T-helper 1 cell treated with Interleukin-12 subunit alpha and Interleukin-12 subunit beta and Interleukin-4 antibody, amounts not matched to agents 30 μg/mL and 1 μg/mL, for 36 hours (primary cell): ENCODE data around the gene TNNI2.
"Not testable (repeated sequence)": the region's sequence is repeated elsewhere in the genome, so short reads cannot be mapped to it uniquely, and the experiment has no call there.

Experiments used
- H3K27ac Mint-ChIP-seq: one replicate; pipeline ENCODE4 v1.8.0; 2021; ENCODE audit warnings: mild to moderate bottlenecking, mixed read lengths
- H3K27me3 Mint-ChIP-seq: one replicate; pipeline ENCODE4 v1.8.0; 2021; ENCODE audit warnings: low read depth, mixed read lengths
- H3K36me3 Mint-ChIP-seq: one replicate; pipeline ENCODE4 v1.8.0; 2021; ENCODE audit warnings: low read depth, mixed read lengths
- H3K4me1 Mint-ChIP-seq: one replicate; pipeline ENCODE4 v1.8.0; 2021; ENCODE audit warnings: low read depth, mixed read lengths
- H3K4me3 Mint-ChIP-seq: one replicate; pipeline ENCODE4 v1.8.0; 2021; ENCODE audit warnings: mild to moderate bottlenecking, moderate library complexity, mixed read lengths
- H3K9me3 Mint-ChIP-seq: one replicate; pipeline ENCODE4 v1.8.0; 2021; ENCODE audit warnings: mixed read lengths

Gene TNNI2

GRCh38 chr11:1873813-1874150 is 35.0 kb downstream of the TNNI2 start:
- not testable (repeated sequence) for H3K27ac Mint-ChIP-seq, H3K36me3 Mint-ChIP-seq, H3K4me3 Mint-ChIP-seq, H3K9me3 Mint-ChIP-seq, H3K27me3 Mint-ChIP-seq
- peaks cover 14% of the 10 kb centered on the region for H3K4me1 Mint-ChIP-seq

- H3K27me3 Mint-ChIP-seq, H3K27ac Mint-ChIP-seq, H3K4me3 Mint-ChIP-seq, H3K36me3 Mint-ChIP-seq, H3K9me3 Mint-ChIP-seq: not testable (repeated sequence)
- H3K4me1 Mint-ChIP-seq, result peaks cover 12% of the 10 kb centered on the region
Measured at GRCh38 chr11:1874441-1875092, 35.8 kb downstream of the TNNI2 start.

- Mint-ChIP-seq H3K9me3 (no peaks in the 10 kb centered on the region), H3K4me1 (peaks cover 12% of the 10 kb centered on the region), H3K36me3 (peaks cover 2% of the 10 kb centered on the region), H3K4me3 (no peak overlapping the region), H3K27me3 (no peaks in the 10 kb centered on the region), H3K27ac (peak overlapping the region; percentile 55)
Measured at GRCh38 chr11:1875093-1875850, 36.5 kb downstream of the TNNI2 start.

- not testable (repeated sequence) for H3K9me3 Mint-ChIP-seq, H3K27ac Mint-ChIP-seq, H3K27me3 Mint-ChIP-seq, H3K4me1 Mint-ChIP-seq, H3K36me3 Mint-ChIP-seq, H3K4me3 Mint-ChIP-seq
Measured at GRCh38 chr11:1875851-1876301, 37.1 kb downstream of the TNNI2 start.

- H3K27ac Mint-ChIP-seq, result no peak overlapping the region
- peaks cover 4% of the 10 kb centered on the region for H3K4me1 Mint-ChIP-seq
- no peaks in the 10 kb centered on the region for H3K36me3 Mint-ChIP-seq
- H3K4me3 Mint-ChIP-seq, result no peak overlapping the region
- no peaks in the 10 kb centered on the region for H3K9me3 Mint-ChIP-seq
- no peaks in the 10 kb centered on the region for H3K27me3 Mint-ChIP-seq
Measured at GRCh38 chr11:1876361-1877063, 37.7 kb downstream of the TNNI2 start.

GRCh38 chr11:1877211-1878136 is 38.7 kb downstream of the TNNI2 start:
- Mint-ChIP-seq H3K27ac (no peak overlapping the region), H3K27me3 (no peaks in the 10 kb centered on the region), H3K4me3 (no peak overlapping the region), H3K4me1 (peaks cover 2% of the 10 kb centered on the region), H3K9me3 (no peaks in the 10 kb centered on the region), H3K36me3 (no peaks in the 10 kb centered on the region)

- Mint-ChIP-seq H3K36me3 (no peaks in the 10 kb centered on the region), H3K4me3 (no peak overlapping the region), H3K9me3 (no peaks in the 10 kb centered on the region), H3K27me3 (no peaks in the 10 kb centered on the region), H3K4me1 (peaks cover 2% of the 10 kb centered on the region), H3K27ac (no peak overlapping the region)
Measured at GRCh38 chr11:1878137-1879031, 39.6 kb downstream of the TNNI2 start.

- H3K27ac Mint-ChIP-seq, result no peak overlapping the region
- no peaks in the 10 kb centered on the region for H3K36me3 Mint-ChIP-seq
- H3K4me3 Mint-ChIP-seq, result no peak overlapping the region
- H3K27me3 Mint-ChIP-seq, result no peaks in the 10 kb centered on the region
- H3K9me3 Mint-ChIP-seq, result no peaks in the 10 kb centered on the region
- H3K4me1 Mint-ChIP-seq, result peaks cover 2% of the 10 kb centered on the region
Measured at GRCh38 chr11:1879342-1879940, 40.7 kb downstream of the TNNI2 start.

GRCh38 chr11:1879941-1880720 is 41.4 kb downstream of the TNNI2 start:
- Mint-ChIP-seq H3K4me1 (peaks cover 2% of the 10 kb centered on the region), H3K36me3 (no peaks in the 10 kb centered on the region), H3K9me3 (no peaks in the 10 kb centered on the region), H3K4me3 (no peak overlapping the region), H3K27ac (no peak overlapping the region), H3K27me3 (no peaks in the 10 kb centered on the region)

- H3K27ac Mint-ChIP-seq, result no peak overlapping the region
- no peaks in the 10 kb centered on the region for H3K9me3 Mint-ChIP-seq
- no peak overlapping the region for H3K4me3 Mint-ChIP-seq
- no peaks in the 10 kb centered on the region for H3K27me3 Mint-ChIP-seq
- H3K4me1 Mint-ChIP-seq, result no peaks in the 10 kb centered on the region
- H3K36me3 Mint-ChIP-seq, result no peaks in the 10 kb centered on the region
Measured at GRCh38 chr11:1880746-1881441, 42.1 kb downstream of the TNNI2 start.

- H3K9me3 Mint-ChIP-seq, result no peaks in the 10 kb centered on the region
- H3K36me3 Mint-ChIP-seq, result no peaks in the 10 kb centered on the region
- no peak overlapping the region for H3K27ac Mint-ChIP-seq
- no peaks in the 10 kb centered on the region for H3K27me3 Mint-ChIP-seq
- no peaks in the 10 kb centered on the region for H3K4me1 Mint-ChIP-seq
- H3K4me3 Mint-ChIP-seq, result no peak overlapping the region
Measured at GRCh38 chr11:1881442-1882264, 42.9 kb downstream of the TNNI2 start.
